Neural crest cell (in vitro differentiated cells): ENCODE results near the gene FOXRED2. TPM values are rescaled to one million over a fixed set of nuclear protein-coding genes. Genes with fewer than 3 reads are reported as not detected.

ENCODE experiments used
- DNase-seq: peaks from one replicate; pipeline ENCODE4 v3.0.0; 2021; ENCODE audit warnings: low read depth, mixed read lengths, low spot score
- H3K27ac Mint-ChIP-seq: one replicate; pipeline ENCODE4 v1.8.0; 2021; ENCODE audit warnings: mild to moderate bottlenecking, mixed read lengths; ENCODE audit not compliant: unreplicated experiment
- H3K27me3 Mint-ChIP-seq: 2 replicates; pipeline ENCODE4 v1.8.0; 2021; ENCODE audit warnings: low read depth, mild to moderate bottlenecking, mixed read lengths
- H3K36me3 Mint-ChIP-seq: 2 replicates; pipeline ENCODE4 v1.8.0; 2021; ENCODE audit warnings: low read depth, mild to moderate bottlenecking, mixed read lengths
- H3K4me1 Mint-ChIP-seq: 2 replicates; pipeline ENCODE4 v1.8.0; 2021; ENCODE audit warnings: mixed read lengths
- H3K4me3 Mint-ChIP-seq: one replicate; pipeline ENCODE4 v1.8.0; 2021; ENCODE audit warnings: mild to moderate bottlenecking, mixed read lengths
- H3K9me3 Mint-ChIP-seq: 2 replicates; pipeline ENCODE4 v1.8.0; 2021; ENCODE audit warnings: mixed read lengths
- CTCF ChIP-seq: fragments of 200-600 bp; sonication (generic); conservative IDR thresholded peaks from 2 replicates; pipeline ENCODE4 v1.5.0; 2021; ENCODE audit warnings: antibody characterized with exemption, mild to moderate bottlenecking
- long read RNA-seq: library from polyadenylated mRNA; unstranded; transcript quantifications from one replicate; pipeline ENCODE4 v2.0.0, GENCODE V29; 2020
- total RNA-seq: library from RNA; stranded (reverse); gene quantifications from 2 replicates; pipeline ENCODE4 v1.2.1, GENCODE V29; 2021

FOXRED2 gene
- total RNA-seq, result 44.8 and 45.1 TPM in 2 replicates
- long read RNA-seq, partial matches to known transcripts, result 1 of 3 reads
- long read RNA-seq, other reads (novel, unspliced or antisense), result 2 of 3 reads

GRCh38 chr22:36506637-36507517 is at the start of gene FOXRED2:
Gene FOXRED2, minus strand, starts transcription at chr22:36507040. Its CDS starts 618 bp downstream, at chr22:36506422.
- Mint-ChIP-seq H3K27ac (no peak within 1 kb of the TSS), H3K27me3 (no peaks in the 10 kb centered on the region), H3K9me3 (peaks cover 4% of the 10 kb centered on the region), H3K4me3 (peak within 1 kb of the TSS; percentile 57), H3K36me3 (peaks cover 26% of the 10 kb centered on the region), H3K4me1 (peaks cover 19% of the 10 kb centered on the region)
- peak; percentile 82 for DNase-seq
- no peak for TF ChIP-seq CTCF

GRCh38 chr22:36554098-36554497 is 47.3 kb upstream of the FOXRED2 start:
- Mint-ChIP-seq H3K27ac (no peak overlapping the region), H3K4me3 (no peak overlapping the region), H3K4me1 (peaks cover 3% of the 10 kb centered on the region), H3K27me3 (peaks cover 25% of the 10 kb centered on the region), H3K9me3 (no peaks in the 10 kb centered on the region), H3K36me3 (no peaks in the 10 kb centered on the region)
- DNase-seq, result no peak
- no peak for TF ChIP-seq CTCF

- peaks cover 34% of the 10 kb centered on the region for H3K27me3 Mint-ChIP-seq
- no peak overlapping the region for H3K27ac Mint-ChIP-seq
- no peak overlapping the region for H3K4me3 Mint-ChIP-seq
- no peaks in the 10 kb centered on the region for H3K36me3 Mint-ChIP-seq
- no peak for TF ChIP-seq CTCF
- H3K4me1 Mint-ChIP-seq, result peaks cover 12% of the 10 kb centered on the region
- no peak for DNase-seq
- H3K9me3 Mint-ChIP-seq, result no peaks in the 10 kb centered on the region
Measured at GRCh38 chr22:36552289-36552688, 45.4 kb upstream of the FOXRED2 start.

GRCh38 chr22:36550701-36551495 is 44.1 kb upstream of the FOXRED2 start:
- no peak for DNase-seq
- TF ChIP-seq CTCF, result no peak
- H3K36me3 Mint-ChIP-seq, result no peaks in the 10 kb centered on the region

GRCh38 chr22:36549033-36549432 is 42.2 kb upstream of the FOXRED2 start:
- Mint-ChIP-seq H3K27me3 (peaks cover 43% of the 10 kb centered on the region), H3K4me1 (peaks cover 16% of the 10 kb centered on the region), H3K9me3 (no peaks in the 10 kb centered on the region), H3K4me3 (no peak overlapping the region), H3K36me3 (no peaks in the 10 kb centered on the region), H3K27ac (no peak overlapping the region)
- no peak for TF ChIP-seq CTCF
- no peak for DNase-seq

More at GRCh38 chr22:36550701-36551495, 44.1 kb upstream of the FOXRED2 start:
- Mint-ChIP-seq H3K27me3 (peaks cover 43% of the 10 kb centered on the region), H3K27ac (no peak overlapping the region), H3K4me1 (peaks cover 16% of the 10 kb centered on the region), H3K4me3 (no peak overlapping the region), H3K9me3 (no peaks in the 10 kb centered on the region)
